ENCODE measurements around the gene NBEAL2.

Gene NBEAL2

GRCh38 chr3:46946416-46946815 is 33.0 kb upstream of the NBEAL2 start:
- DNase-seq (ENCODE audit: low read depth, low spot score): no peak

- peak; percentile 32 for DNase-seq (ENCODE audit: low read depth, low spot score)
Observed at GRCh38 chr3:46946856-46947545, 32.5 kb upstream of the NBEAL2 start.

- DNase-seq (ENCODE audit: low read depth, low spot score): no peak
Observed at GRCh38 chr3:46947546-46947901, 31.9 kb upstream of the NBEAL2 start.

- DNase-seq (ENCODE audit: low read depth, low spot score): peak; percentile 26
Observed at GRCh38 chr3:46947981-46948791, 31.3 kb upstream of the NBEAL2 start.

- no peak for DNase-seq (ENCODE audit: low read depth, low spot score)
Observed at GRCh38 chr3:46948830-46949671, 30.4 kb upstream of the NBEAL2 start.

- no peak for DNase-seq (ENCODE audit: low read depth, low spot score)
Observed at GRCh38 chr3:46950177-46950576, 29.3 kb upstream of the NBEAL2 start.

- no peak for DNase-seq (ENCODE audit: low read depth, low spot score)
Observed at GRCh38 chr3:46950650-46951241, 28.7 kb upstream of the NBEAL2 start.

GRCh38 chr3:46952813-46953212 is 26.7 kb upstream of the NBEAL2 start:
- no peak for DNase-seq (ENCODE audit: low read depth, low spot score)

GRCh38 chr3:46953234-46954010 is 26.0 kb upstream of the NBEAL2 start:
- no peak for DNase-seq (ENCODE audit: low read depth, low spot score)

GRCh38 chr3:46954178-46954577 is 25.3 kb upstream of the NBEAL2 start:
- no peak for DNase-seq (ENCODE audit: low read depth, low spot score)

- no peak for DNase-seq (ENCODE audit: low read depth, low spot score)
Observed at GRCh38 chr3:46955157-46955556, 24.3 kb upstream of the NBEAL2 start.

- DNase-seq (ENCODE audit: low read depth, low spot score): no peak
Observed at GRCh38 chr3:46955801-46956259, 23.6 kb upstream of the NBEAL2 start.

- DNase-seq (ENCODE audit: low read depth, low spot score): no peak
Observed at GRCh38 chr3:46957092-46957820, 22.2 kb upstream of the NBEAL2 start.

GRCh38 chr3:46958467-46959160 is 20.9 kb upstream of the NBEAL2 start:
- DNase-seq (ENCODE audit: low read depth, low spot score): no peak

- no peak for DNase-seq (ENCODE audit: low read depth, low spot score)
Observed at GRCh38 chr3:46959161-46959511, 20.3 kb upstream of the NBEAL2 start.

GRCh38 chr3:46960081-46960701 is 19.3 kb upstream of the NBEAL2 start:
- no peak for DNase-seq (ENCODE audit: low read depth, low spot score)

GRCh38 chr3:46960835-46961234 is 18.6 kb upstream of the NBEAL2 start:
- no peak for DNase-seq (ENCODE audit: low read depth, low spot score)

- DNase-seq (ENCODE audit: low read depth, low spot score): no peak
Observed at GRCh38 chr3:46962427-46962826, 17.0 kb upstream of the NBEAL2 start.

GRCh38 chr3:46962990-46963389 is 16.5 kb upstream of the NBEAL2 start:
- no peak for DNase-seq (ENCODE audit: low read depth, low spot score)

Data from activated CD4-positive, CD25-positive, alpha-beta regulatory T cell treated with anti-CD3 and anti-CD28 coated beads, Interleukin-2, amount 50 U/mL, for 16 hours (primary cell).